Measurements from ENCODE around the gene PTPRN2.

DNA sequence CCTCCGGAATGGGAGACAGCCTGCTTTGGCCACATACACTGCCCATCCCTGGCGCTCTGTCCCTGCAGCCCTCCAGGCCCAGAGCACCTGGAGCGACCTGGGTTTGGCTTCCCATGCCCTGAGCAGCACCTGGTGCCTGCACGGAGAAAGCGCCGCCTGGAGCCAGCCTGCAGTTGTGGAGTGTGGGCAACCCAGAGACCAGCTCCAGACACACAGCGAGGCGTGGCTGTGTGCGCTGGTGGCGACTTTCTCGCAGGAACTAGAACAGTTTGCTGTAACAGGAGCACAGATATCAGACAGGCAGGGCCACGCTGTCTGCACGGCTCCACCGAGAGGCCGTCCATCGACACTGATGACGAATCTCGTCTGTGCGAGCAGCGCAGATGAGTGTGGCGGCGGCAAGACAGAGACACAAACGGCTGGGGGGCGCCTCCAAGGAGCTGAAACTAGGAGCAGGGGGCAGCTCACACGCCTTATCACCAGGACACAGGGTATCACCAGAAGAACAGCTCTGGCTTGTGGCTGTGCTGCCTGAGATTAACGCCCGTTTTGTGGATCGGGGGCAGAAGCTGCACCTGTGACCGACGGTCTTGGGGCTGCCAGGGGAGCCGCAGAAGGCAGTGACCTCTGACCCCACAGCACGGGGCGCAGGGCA is 975.5 kb downstream of the PTPRN2 start:
- TF ChIP-seq, protein P1, sequence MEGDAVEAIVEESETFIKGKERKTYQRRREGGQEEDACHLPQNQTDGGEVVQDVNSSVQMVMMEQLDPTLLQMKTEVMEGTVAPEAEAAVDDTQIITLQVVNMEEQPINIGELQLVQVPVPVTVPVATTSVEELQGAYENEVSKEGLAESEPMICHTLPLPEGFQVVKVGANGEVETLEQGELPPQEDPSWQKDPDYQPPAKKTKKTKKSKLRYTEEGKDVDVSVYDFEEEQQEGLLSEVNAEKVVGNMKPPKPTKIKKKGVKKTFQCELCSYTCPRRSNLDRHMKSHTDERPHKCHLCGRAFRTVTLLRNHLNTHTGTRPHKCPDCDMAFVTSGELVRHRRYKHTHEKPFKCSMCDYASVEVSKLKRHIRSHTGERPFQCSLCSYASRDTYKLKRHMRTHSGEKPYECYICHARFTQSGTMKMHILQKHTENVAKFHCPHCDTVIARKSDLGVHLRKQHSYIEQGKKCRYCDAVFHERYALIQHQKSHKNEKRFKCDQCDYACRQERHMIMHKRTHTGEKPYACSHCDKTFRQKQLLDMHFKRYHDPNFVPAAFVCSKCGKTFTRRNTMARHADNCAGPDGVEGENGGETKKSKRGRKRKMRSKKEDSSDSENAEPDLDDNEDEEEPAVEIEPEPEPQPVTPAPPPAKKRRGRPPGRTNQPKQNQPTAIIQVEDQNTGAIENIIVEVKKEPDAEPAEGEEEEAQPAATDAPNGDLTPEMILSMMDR (IDR thresholded peaks at IDR 0.05), result no peak
- TF ChIP-seq ZFX (IDR thresholded peaks at IDR 0.05; ENCODE audit: borderline replicate concordance), result no peak
